Ascending aorta (tissue), 2 donors: ENCODE measurements around the gene XRN2. TPM values are rescaled to one million over a fixed set of nuclear protein-coding genes. Genes with fewer than 3 reads are reported as not detected.

ENCODE experiments used
- DNase-seq, 2 donors: peaks; one replicate each; pipeline ENCODE4 v3.0.0-alpha.2; 2019; ENCODE audit warnings: low spot score in 2 of 2
- H3K27ac ChIP-seq, 2 donors: fragments of 200-600 bp; sonication (generic); one replicate each; pipeline ENCODE4 v1.5.1; 2016 to 2017; ENCODE audit warnings: mild to moderate bottlenecking in 1 of 2
- H3K27me3 ChIP-seq: fragments of 200-600 bp; sonication (generic); one replicate; pipeline ENCODE4 v1.5.1; 2017
- H3K36me3 ChIP-seq, 2 donors: fragments of 200-600 bp; sonication (generic); one replicate each; pipeline ENCODE4 v1.5.1; 2016
- H3K4me1 ChIP-seq, 2 donors: fragments of 200-600 bp; sonication (generic); one replicate each; pipeline ENCODE4 v1.5.1; 2016 to 2017; ENCODE audit warnings: mild to moderate bottlenecking in 1 of 2
- H3K4me3 ChIP-seq, 2 donors: fragments of 200-600 bp; sonication (generic); one replicate each; pipeline ENCODE4 v1.5.1; 2016 to 2017; ENCODE audit warnings: mild to moderate bottlenecking in 1 of 2
- H3K9me3 ChIP-seq, 2 donors: fragments of 200-600 bp; sonication (generic); one replicate each; pipeline ENCODE4 v1.5.1; 2016
- intact Hi-C: fragments of 100-400 bp; cut with DNase I; formaldehyde crosslinking; loops from one replicate; pipeline ENCODE4 v1.15.1; 2023
- total RNA-seq: library from RNA; depleted of rRNA; stranded (reverse); fragments of >200 nt; gene quantifications from one replicate; pipeline ENCODE4 v1.1.0, GENCODE V29; 2016
- TF ChIP-seq, protein P1 (sequence below), 3 experiments: fragments of 200-600 bp in 2 of 3; fragments of 450-650 bp in 1 of 3; sonication (generic) in 2 of 3; IDR thresholded peaks; one replicate each; pipeline ENCODE4 v1.5.1; 2016 to 2019; ENCODE audit warnings: antibody characterized with exemption in 3 of 3, mild to moderate bottlenecking in 1 of 3, moderate library complexity in 1 of 3

The XRN2 gene
- total RNA-seq, 1 donor from 2014 or later, result 19.5 TPM

DNA sequence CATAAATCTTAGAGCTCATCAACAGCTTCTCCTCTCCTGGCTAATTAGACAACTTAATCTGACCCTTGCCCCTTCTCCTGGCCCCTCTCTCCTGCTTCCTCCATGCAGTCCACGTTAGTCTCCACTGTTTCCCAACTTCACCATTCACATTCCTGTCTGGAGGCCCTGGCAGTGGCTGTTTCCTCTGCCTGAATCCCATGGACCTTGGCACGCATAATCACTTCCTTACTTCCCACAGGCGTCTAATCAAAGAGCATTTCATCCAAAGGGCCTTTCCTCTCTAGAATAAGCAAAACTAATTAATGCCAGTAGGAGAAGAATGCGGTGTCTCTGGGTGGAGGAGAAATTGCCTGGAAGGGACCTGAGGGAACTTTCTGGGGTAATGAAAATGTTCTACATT, 16.4 kb upstream of the XRN2 start:
- DNase-seq, result no peak
- Histone ChIP-seq H3K4me1 (no peaks in the 10 kb centered on the region), H3K27ac (no peak overlapping the region), H3K9me3 (no peaks in the 10 kb centered on the region), H3K36me3 (no peaks in the 10 kb centered on the region), H3K4me3 (no peak overlapping the region), H3K27me3 (no peaks in the 10 kb centered on the region)
- intact Hi-C loops, result no loop called here
- TF ChIP-seq, protein P1, sequence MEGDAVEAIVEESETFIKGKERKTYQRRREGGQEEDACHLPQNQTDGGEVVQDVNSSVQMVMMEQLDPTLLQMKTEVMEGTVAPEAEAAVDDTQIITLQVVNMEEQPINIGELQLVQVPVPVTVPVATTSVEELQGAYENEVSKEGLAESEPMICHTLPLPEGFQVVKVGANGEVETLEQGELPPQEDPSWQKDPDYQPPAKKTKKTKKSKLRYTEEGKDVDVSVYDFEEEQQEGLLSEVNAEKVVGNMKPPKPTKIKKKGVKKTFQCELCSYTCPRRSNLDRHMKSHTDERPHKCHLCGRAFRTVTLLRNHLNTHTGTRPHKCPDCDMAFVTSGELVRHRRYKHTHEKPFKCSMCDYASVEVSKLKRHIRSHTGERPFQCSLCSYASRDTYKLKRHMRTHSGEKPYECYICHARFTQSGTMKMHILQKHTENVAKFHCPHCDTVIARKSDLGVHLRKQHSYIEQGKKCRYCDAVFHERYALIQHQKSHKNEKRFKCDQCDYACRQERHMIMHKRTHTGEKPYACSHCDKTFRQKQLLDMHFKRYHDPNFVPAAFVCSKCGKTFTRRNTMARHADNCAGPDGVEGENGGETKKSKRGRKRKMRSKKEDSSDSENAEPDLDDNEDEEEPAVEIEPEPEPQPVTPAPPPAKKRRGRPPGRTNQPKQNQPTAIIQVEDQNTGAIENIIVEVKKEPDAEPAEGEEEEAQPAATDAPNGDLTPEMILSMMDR (IDR thresholded peaks at IDR 0.05), result no peak

DNA sequence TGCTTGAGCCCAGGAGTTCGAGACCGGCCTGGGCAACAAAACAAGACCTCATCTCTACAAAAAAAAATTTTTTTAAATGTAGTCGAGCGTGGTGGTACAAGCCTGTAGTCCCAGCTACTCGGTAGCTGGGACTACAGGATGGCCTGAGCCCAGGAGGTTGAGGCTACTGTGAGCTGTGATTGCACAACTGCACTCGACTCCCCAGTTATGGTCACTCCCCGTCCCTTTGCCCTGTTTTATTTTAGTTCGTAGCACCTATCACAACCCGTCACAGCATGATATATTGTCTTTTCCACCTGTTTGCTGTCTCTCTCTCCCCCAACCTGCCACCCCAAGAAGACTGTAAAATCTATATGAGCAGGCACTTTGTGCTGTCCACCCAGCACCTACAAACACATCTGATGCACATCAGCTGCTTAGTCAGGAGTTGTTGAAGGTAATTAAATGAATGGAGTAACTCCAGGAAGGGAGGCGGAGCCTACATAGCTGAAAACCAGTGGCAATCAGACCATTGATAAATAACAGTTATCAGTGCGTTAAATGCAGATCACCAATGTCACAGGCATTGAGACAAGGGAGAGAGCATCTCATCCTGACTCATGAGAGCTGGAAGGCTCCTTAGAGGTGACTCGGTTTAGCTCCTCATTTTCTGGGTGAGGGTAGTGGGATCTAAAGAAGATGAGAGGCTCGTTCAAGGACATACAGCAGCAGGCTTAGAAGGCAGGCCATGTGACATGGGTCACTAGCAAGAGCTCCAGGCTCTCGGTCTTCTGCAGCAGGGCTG, 14.4 kb upstream of the XRN2 start:
- Histone ChIP-seq H3K27me3 (no peaks in the 10 kb centered on the region), H3K4me3 (no peak overlapping the region), H3K27ac (no peak overlapping the region), H3K9me3 (no peaks in the 10 kb centered on the region), H3K4me1 (no peaks in the 10 kb centered on the region), H3K36me3 (no peaks in the 10 kb centered on the region)
- DNase-seq, result no peak
- intact Hi-C loops, result no loop called here
- TF ChIP-seq, protein P1 (IDR thresholded peaks at IDR 0.05), result no peak

DNA sequence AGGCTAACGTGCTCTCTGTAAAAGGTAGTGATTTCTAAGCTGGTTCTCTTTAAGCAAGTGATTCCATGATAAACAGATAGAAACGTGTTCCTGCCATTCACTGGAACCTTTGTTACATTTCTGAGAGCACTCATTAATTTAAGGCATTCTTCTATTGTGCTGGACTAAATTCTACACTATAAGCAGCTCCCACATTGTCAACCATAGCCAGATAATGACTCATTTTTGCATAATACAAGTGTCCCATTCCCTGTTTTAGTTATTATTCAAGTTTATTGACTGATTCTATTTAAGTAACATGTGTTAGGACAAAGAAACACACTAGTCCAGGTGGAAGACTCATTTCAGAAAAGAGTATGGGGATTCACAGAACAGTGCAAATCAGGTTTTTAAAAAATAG, 13.5 kb upstream of the XRN2 start:
- TF ChIP-seq, protein P1 (IDR thresholded peaks at IDR 0.05), result no peak
- Histone ChIP-seq H3K27me3 (no peaks in the 10 kb centered on the region), H3K27ac (no peak overlapping the region), H3K9me3 (no peaks in the 10 kb centered on the region), H3K4me1 (no peaks in the 10 kb centered on the region), H3K4me3 (no peak overlapping the region), H3K36me3 (no peaks in the 10 kb centered on the region)
- intact Hi-C loops, result no loop called here
- no peak for DNase-seq

DNA sequence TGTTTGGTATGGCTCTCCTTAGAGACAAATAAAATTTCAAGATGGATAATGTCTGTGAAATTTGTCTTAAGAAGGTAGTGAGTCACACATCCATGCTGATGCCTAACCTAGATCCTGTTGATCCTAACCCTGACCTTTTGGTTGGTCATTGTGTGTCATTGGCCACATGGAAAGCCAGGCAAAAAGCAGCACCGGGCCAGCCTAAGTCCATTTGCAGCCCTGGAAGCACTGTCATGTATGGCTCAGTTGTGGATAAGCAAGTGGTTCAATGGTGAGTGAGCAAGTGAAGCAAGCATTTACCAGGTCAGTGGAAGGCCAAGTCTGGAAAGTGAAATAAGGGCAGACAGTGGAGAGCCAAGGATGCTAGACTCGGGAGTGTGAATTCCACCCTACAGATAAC, 12.1 kb upstream of the XRN2 start:
- no peaks in the 10 kb centered on the region for H3K27me3 ChIP-seq
- no peak overlapping the region for H3K27ac ChIP-seq
- TF ChIP-seq, protein P1 (IDR thresholded peaks at IDR 0.05), result no peak
- intact Hi-C loops, result no loop called here
- no peaks in the 10 kb centered on the region for H3K36me3 ChIP-seq
- H3K4me3 ChIP-seq, result no peak overlapping the region
- no peak for DNase-seq
- no peaks in the 10 kb centered on the region for H3K9me3 ChIP-seq
- no peaks in the 10 kb centered on the region for H3K4me1 ChIP-seq

DNA sequence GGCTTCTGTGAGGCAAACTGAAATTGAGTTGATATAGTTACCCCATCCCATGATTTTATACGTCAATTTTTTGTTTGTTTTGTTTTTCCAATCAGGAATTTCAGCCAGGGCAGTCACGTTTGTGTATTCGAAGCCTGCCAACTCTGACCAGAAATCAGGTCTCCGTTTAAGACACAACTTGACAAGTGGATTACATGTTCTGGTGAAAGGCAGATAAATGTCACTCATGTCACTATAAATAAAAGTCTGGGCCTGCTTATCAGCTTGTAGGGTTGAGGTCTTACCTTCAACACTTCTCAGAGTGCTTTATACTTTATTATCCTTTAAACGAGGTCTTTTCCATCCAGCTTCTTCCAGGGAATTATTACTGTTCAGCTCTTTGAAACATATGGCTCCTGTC, 8.4 kb upstream of the XRN2 start:
- no peaks in the 10 kb centered on the region for H3K9me3 ChIP-seq
- no peaks in the 10 kb centered on the region for H3K36me3 ChIP-seq
- no peaks in the 10 kb centered on the region for H3K4me1 ChIP-seq
- no peak overlapping the region for H3K27ac ChIP-seq
- no peaks in the 10 kb centered on the region for H3K27me3 ChIP-seq
- DNase-seq, result no peak
- TF ChIP-seq, protein P1 (IDR thresholded peaks at IDR 0.05), result no peak
- H3K4me3 ChIP-seq, result no peak overlapping the region
- intact Hi-C loops, result no loop called here
